HCT116 (cell line): Measurements from ENCODE around the gene SEMA3B.

ENCODE experiments used
- CEBPB ChIP-seq: IDR thresholded peaks from 2 replicates; pipeline ENCODE4 v1.6.1; 2012; ENCODE audit warnings: low read depth
- EZH2 ChIP-seq: fragments of 200-600 bp; sonication (generic); IDR thresholded peaks from 2 replicates; pipeline ENCODE4 v1.6.1; 2017; ENCODE audit warnings: antibody characterized with exemption, mixed run types
- POLR2A ChIP-seq: IDR thresholded peaks from 2 replicates; pipeline ENCODE4 v1.7.0; 2011; ENCODE audit warnings: borderline replicate concordance; ENCODE audit not compliant: insufficient read depth, insufficient read length; ENCODE audit errors: extremely low read depth
- POLR2AphosphoS5 ChIP-seq: IDR thresholded peaks from 2 replicates; pipeline ENCODE4 v1.6.1; 2011; ENCODE audit warnings: mild to moderate bottlenecking, low read depth, low read length, moderate library complexity
- SIN3A ChIP-seq: IDR thresholded peaks from 2 replicates; pipeline ENCODE4 v1.6.1; 2012; ENCODE audit warnings: low read depth
- SP1 ChIP-seq: IDR thresholded peaks from 2 replicates; pipeline ENCODE4 v1.6.1; 2012; ENCODE audit warnings: low read depth
- SRF ChIP-seq: IDR thresholded peaks from 2 replicates; pipeline ENCODE4 v1.6.1; 2012; ENCODE audit warnings: low read depth
- YY1 ChIP-seq: IDR thresholded peaks from 2 replicates; pipeline ENCODE4 v1.6.1; 2011; ENCODE audit warnings: low read length, low read depth, moderate library complexity, mild to moderate bottlenecking; ENCODE audit not compliant: insufficient replicate concordance; ENCODE audit errors: extremely low read depth
- ZFX ChIP-seq: fragments of 450-650 bp; IDR thresholded peaks from 2 replicates; pipeline ENCODE4 v1.6.1; 2017
- TF ChIP-seq, protein P1 (sequence below), 3 experiments: fragments of 200-600 bp in 1 of 3; sonication (generic) in 1 of 3; IDR thresholded peaks in 2 of 3; conservative IDR thresholded peaks in 1 of 3; 2 replicates each; pipeline ENCODE4 v1.5.1; 2012 to 2017; ENCODE audit warnings: low read depth in 2 of 3, low read length in 2 of 3, antibody characterized with exemption in 1 of 3, borderline replicate concordance in 1 of 3, control low read depth in 1 of 3, mild to moderate bottlenecking in 1 of 3, mixed read lengths in 1 of 3, mixed run types in 1 of 3, moderate library complexity in 1 of 3; ENCODE audit not compliant: insufficient read depth in 1 of 3
- TF ChIP-seq, protein P2 (sequence below): IDR thresholded peaks from 2 replicates; pipeline ENCODE4 v1.6.1; 2011; ENCODE audit warnings: mild to moderate bottlenecking, low read length, moderate library complexity; ENCODE audit not compliant: insufficient replicate concordance; ENCODE audit errors: extremely low read depth
- TF ChIP-seq, protein P3 (sequence below): IDR thresholded peaks from 2 replicates; pipeline ENCODE4 v1.6.1; 2012; ENCODE audit warnings: low read depth

DNA sequence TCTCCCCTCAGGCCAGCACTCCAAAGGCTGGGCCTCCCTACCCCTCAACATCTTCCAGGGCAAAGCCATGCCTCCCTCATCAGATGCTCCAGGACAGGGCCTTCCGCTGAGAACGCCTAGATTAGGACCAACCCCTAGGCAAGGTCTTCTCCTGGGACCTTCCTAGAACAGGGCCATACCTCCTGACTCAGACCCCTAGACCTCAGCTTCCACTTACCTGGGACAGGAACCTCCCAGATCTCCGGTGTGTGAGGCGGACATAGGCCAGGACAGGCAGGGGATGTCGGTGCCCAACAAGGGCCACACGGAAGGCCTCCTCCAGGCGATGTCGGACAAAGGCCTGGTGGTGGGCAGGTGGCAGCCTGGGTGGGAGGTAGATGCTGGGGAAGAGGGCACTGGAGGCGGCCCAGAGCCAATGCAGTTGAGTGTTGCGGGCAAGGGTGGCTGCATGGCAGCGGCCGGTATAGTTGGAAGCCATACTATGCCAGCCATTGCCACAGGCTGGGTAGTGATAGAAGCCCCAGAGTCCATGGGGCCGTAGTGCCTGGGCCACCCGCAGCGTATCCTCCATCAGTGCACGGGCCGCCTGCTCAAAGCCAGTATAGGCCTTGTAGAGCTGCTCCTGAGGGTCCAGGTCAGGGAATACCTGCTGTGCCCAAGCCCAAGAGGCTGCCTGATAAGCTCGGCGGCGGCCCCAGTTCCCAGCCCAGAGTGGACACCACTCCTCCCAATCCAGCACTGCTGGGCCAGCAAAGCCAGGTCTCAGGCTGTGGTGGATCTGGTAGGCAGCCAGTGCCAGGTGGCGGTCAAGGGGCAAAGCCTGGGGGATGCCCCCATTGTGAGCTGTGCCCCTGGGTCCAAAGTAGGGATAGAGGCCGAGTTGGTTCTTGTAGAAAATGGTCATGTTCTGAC, 25.8 kb downstream of the SEMA3B start:
- TF ChIP-seq, protein P1, sequence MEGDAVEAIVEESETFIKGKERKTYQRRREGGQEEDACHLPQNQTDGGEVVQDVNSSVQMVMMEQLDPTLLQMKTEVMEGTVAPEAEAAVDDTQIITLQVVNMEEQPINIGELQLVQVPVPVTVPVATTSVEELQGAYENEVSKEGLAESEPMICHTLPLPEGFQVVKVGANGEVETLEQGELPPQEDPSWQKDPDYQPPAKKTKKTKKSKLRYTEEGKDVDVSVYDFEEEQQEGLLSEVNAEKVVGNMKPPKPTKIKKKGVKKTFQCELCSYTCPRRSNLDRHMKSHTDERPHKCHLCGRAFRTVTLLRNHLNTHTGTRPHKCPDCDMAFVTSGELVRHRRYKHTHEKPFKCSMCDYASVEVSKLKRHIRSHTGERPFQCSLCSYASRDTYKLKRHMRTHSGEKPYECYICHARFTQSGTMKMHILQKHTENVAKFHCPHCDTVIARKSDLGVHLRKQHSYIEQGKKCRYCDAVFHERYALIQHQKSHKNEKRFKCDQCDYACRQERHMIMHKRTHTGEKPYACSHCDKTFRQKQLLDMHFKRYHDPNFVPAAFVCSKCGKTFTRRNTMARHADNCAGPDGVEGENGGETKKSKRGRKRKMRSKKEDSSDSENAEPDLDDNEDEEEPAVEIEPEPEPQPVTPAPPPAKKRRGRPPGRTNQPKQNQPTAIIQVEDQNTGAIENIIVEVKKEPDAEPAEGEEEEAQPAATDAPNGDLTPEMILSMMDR (IDR thresholded peaks at IDR 0.05 in 2 of 3, conservative IDR thresholded peaks at IDR 0.05 in 1 of 3; ENCODE audit: borderline replicate concordance in 1 of 3, insufficient read depth in 1 of 3, low read depth in 2 of 3, low read length in 2 of 3) = no peak
- TF ChIP-seq EZH2 (no peak), SP1 (no peak), SIN3A (no peak), CEBPB (no peak), POLR2AphosphoS5 (no peak), POLR2A (no peak), YY1 (no peak), SRF (no peak), ZFX (no peak)
- TF ChIP-seq, protein P2, sequence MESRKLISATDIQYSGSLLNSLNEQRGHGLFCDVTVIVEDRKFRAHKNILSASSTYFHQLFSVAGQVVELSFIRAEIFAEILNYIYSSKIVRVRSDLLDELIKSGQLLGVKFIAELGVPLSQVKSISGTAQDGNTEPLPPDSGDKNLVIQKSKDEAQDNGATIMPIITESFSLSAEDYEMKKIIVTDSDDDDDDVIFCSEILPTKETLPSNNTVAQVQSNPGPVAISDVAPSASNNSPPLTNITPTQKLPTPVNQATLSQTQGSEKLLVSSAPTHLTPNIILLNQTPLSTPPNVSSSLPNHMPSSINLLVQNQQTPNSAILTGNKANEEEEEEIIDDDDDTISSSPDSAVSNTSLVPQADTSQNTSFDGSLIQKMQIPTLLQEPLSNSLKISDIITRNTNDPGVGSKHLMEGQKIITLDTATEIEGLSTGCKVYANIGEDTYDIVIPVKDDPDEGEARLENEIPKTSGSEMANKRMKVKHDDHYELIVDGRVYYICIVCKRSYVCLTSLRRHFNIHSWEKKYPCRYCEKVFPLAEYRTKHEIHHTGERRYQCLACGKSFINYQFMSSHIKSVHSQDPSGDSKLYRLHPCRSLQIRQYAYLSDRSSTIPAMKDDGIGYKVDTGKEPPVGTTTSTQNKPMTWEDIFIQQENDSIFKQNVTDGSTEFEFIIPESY = no peak
- TF ChIP-seq, protein P3, sequence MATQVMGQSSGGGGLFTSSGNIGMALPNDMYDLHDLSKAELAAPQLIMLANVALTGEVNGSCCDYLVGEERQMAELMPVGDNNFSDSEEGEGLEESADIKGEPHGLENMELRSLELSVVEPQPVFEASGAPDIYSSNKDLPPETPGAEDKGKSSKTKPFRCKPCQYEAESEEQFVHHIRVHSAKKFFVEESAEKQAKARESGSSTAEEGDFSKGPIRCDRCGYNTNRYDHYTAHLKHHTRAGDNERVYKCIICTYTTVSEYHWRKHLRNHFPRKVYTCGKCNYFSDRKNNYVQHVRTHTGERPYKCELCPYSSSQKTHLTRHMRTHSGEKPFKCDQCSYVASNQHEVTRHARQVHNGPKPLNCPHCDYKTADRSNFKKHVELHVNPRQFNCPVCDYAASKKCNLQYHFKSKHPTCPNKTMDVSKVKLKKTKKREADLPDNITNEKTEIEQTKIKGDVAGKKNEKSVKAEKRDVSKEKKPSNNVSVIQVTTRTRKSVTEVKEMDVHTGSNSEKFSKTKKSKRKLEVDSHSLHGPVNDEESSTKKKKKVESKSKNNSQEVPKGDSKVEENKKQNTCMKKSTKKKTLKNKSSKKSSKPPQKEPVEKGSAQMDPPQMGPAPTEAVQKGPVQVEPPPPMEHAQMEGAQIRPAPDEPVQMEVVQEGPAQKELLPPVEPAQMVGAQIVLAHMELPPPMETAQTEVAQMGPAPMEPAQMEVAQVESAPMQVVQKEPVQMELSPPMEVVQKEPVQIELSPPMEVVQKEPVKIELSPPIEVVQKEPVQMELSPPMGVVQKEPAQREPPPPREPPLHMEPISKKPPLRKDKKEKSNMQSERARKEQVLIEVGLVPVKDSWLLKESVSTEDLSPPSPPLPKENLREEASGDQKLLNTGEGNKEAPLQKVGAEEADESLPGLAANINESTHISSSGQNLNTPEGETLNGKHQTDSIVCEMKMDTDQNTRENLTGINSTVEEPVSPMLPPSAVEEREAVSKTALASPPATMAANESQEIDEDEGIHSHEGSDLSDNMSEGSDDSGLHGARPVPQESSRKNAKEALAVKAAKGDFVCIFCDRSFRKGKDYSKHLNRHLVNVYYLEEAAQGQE = no peak
